Activated CD4-positive, alpha-beta T cell treated with anti-CD3 and anti-CD28 coated beads for 24 hours (primary cell): Measurements from ENCODE around the gene HOXB2.
"Not testable (repeated sequence)": the region's sequence is repeated elsewhere in the genome, so short reads cannot be mapped to it uniquely, and the experiment has no call there.

Experiments used
- DNase-seq, 2 donors: peaks; one replicate each; pipeline ENCODE4 v3.0.0-alpha.2; 2020; ENCODE audit warnings: low read depth in 2 of 2

The HOXB2 gene

DNA sequence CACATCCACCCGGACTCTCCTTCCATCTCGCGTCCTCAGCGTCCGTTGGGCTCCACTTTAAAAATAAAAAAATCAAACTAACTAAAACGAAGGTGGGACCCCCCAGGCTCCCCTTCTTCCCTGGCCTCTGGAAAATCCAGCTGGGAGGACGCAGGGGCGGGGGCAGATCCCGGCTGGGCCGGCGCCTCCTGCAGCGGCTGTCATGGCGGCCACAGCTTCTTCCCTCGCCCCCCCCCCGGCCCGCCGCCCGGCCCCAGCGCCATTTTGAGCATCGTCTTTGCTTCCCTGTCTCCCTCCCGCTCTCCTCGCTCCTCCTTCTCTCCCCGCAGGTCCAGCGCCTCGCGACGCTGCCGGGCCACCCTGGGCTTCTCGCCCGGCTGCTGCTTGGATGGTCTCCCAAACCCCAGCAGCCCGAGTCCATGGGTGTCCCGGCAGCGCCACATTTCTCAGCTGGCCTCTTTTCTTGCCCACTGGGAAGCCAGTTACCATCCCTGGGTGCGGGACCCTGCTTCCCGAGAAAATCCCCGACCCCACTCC is 3.3 kb downstream of the HOXB2 start:
- peak in 1 of 2 donors; percentile 29 for DNase-seq

DNA sequence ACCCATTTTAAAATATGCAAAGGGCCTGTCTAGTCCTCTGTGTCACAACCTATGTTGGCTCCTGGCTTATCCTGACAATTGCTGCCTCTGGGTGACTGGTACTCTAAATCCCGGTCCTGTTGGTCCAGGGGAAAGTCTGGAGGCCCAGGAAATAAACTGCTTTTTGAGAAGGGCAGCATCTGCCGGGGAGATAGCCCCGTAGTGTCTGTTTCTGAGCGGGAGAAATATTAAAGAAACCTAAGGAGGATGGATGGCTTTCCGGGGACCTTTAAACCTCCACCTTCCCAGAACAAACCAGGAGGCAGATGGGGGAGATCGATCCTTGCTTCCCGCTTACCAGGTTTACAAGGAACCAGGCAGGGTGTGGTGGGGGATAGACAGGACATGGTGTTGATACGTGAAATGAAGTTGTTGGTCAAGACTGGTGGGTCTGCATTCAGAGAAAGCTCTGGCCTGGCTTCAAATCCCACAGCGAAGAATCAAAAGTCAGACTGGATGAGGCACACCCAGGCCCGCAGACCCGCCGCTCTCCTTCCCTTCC is 3.8 kb downstream of the HOXB2 start:
- no peak for DNase-seq

GRCh38 chr17:48540213-48540612 is 4.7 kb downstream of the HOXB2 start:
- DNase-seq: no peak

DNA sequence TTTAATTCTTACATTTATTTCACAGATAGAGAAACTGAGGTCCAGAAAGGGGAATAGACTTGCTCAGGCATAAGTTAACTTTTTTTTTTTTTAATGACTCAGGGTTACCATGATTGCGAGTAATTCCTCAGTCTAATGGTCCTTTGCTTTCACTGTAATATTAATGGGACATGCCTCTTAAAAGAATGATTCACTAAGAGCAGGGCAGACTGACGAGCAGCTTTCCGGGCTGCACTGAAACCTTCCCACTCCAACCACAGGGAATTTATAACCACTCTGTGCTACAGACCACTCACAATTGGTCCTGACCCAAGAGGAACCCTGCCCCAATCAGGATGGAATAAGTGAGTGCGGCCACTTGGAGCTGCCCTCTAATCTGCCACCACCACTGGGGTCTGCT is 5.7 kb downstream of the HOXB2 start:
- no peak for DNase-seq

DNA sequence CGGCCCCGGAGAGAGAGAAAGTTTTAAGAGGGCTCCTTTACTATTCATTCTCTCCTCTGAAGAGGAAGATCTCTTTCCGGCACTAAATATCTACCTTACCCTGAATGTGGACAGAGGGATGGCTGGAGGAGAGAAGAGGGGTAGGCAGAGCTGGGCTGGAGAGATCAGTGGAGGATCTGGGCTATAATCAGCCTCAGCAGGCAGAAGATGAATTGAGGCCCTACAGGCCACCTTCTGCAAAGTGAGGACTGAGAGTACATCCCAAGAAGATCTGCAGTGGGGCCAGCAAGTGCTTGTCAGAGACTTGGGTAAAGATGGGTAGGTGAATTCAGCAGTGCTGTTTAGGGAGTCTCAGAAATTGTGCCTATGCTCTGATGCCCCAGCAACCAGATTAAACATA is 7.6 kb downstream of the HOXB2 start:
- DNase-seq: no peak

GRCh38 chr17:48535793-48536559 is 8.9 kb downstream of the HOXB2 start:
- not testable (repeated sequence) for DNase-seq

GRCh38 chr17:48532261-48532660 is 12.6 kb downstream of the HOXB2 start:
- DNase-seq: no peak

DNA sequence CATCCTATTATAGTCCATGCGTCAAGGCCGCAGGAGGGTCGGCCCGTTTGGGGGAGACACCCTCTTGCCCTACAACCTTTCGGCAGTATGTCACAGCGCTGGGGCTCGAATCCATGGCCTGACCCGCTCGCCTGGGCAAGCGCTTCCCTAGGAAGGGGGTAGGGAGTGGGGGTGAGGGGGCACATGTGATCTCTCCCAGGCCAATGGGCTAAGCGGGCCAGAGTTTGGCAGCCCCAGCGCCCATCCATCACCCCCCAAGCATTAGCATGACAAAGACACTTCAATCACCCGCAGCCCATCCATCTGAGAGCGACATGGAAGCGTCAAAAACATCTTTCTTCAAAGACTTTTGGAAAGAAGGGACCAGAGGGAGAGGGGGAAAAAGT is 14.0 kb downstream of the HOXB2 start, which contains the start of gene HOXB1:
Gene HOXB1 (minus strand): TSS at position 125 of the 386 bp plus-strand sequence. CDS start 107 bp downstream, at position 18.
- no peak for DNase-seq

- DNase-seq: no peak
Measured at GRCh38 chr17:48530208-48530886, 14.6 kb downstream of the HOXB2 start.

DNA sequence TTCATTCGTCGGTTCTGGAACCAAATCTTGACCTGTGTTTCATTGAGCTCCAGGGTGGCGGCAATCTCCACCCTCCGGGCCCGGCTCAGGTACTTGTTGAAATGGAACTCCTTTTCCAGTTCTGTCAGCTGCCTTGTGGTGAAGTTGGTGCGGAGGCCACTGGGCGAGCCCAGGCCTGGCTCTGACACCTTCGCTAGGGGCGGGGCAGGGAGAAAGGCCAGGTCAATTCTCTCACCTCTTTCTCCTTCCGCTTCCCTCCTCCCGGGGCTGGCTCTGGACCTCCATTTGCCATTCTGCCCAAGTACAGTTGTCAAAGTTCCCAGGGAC is 15.3 kb downstream of the HOXB2 start:
- no peak for DNase-seq

DNA sequence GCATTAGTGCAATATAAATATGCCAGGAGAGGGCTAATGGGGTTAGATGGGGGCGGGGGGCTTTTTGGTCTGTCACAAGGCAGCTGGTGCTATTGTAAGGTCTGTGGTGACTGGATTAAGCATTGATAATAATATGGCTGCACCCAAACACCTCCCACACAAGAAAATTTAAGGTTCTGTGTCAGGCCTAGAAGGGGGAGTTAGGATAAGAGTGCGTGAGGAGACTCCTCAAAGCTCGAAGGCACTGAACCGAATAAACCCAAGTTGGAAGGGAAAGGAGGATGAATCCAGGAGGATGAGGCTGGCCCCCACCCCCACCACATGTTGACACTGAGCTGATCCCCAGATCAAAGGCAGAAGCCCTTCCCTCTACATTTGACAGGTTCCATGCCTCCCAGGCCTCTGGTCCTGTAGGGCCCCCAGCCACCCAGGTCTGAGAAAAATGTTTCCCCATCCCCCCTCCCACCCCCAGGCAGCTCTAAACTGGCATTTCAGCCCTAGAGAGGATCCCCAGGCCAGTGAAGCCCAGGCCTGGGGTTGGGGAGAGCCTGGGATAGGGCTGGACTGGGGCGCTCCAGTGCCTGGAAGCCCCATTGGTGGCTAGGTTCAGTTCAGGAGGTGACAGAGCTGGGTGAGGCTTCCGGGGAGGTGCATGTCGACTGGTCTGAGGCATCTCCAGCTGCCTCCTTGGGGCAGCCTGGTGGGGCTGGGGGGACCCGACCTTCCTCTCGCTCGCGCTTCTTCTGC is 15.8 kb downstream of the HOXB2 start:
- no peak for DNase-seq

DNA sequence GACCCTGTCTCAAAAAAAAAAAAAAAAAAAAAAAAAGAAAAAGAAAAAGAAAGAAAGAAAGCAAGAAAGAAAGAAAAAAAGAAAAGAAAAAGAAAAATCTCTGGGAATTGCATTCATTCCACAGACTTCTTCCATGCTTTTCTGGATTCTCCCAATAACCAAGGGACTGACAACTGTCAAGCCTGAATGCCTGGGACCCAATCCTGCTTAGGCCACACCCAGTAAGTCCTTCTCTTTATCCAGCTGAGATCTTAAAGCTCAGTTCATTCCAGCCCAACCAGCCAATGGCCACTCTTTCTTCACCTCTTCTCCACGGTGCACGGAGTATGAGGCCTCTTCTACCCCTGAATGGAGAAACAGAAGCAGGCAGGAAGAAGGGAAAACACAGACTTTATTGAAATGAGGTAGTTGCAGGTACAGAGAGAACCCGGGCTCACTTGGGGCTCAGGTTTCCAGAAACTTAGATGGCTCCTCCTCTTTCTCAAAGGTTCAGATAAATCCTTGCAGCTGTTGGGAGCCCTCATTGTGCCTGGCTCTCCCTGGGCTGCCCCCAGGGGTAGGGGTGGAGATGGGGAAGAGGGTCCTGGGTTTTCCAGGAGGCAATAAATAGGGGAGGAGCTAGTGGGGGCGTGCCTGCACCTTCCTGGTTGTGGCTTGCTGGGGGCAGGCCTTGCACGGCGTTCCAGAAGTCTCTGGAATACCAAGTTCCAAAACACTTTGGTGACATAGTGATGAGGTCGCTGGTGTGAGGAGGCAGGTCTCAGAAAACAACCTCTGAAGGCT is 16.6 kb downstream of the HOXB2 start:
- DNase-seq: no peak

GRCh38 chr17:48527547-48527932 is 17.4 kb downstream of the HOXB2 start:
- DNase-seq: no peak

GRCh38 chr17:48526608-48527546 is 18.0 kb downstream of the HOXB2 start:
- DNase-seq: no peak

GRCh38 chr17:48523010-48523409 is 21.9 kb downstream of the HOXB2 start:
- DNase-seq: no peak

- no peak for DNase-seq
Measured at GRCh38 chr17:48522031-48522653, 22.8 kb downstream of the HOXB2 start.

- DNase-seq: no peak
Measured at GRCh38 chr17:48520631-48521079, 24.3 kb downstream of the HOXB2 start.

DNA sequence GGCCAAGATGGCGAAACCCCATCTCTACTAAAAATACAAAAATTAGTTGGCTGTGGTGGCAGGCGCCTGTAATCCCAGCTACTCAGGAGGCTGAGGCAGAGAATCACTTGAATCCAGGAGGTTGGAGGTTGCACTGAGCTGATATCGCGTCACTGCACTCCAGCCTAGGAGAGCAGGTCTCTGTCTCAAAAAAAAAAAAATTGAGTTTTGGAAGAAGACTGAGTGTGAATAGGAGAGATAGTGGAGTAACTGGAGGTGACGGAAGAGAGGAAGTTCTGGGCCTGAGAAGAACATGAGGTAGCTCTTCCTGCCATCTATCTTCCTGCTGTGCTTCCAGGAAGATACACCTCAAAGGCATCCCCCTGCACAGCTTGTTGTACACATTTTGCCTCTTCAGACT is 25.5 kb downstream of the HOXB2 start:
- no peak for DNase-seq

DNA sequence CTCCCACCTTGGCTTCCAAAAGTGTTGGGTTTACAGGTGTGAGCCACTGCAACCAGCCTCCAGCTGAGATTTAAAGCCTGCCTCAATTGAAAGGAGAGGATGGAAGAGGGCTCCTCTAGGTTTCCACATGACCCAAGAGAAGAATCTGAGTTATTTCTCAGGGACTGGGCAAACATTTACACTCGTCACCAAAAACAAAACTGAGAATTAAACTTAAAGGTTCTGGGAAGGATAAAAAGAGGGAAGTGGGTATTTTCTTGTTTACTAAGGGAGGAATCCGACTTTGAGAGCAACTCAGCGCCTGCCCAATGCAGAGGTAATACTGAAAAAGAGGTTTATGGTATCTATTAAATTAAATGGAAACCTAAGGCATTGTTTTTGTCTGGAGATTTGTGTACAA is 27.4 kb downstream of the HOXB2 start:
- DNase-seq: no peak
